ENCODE results near the gene ISLR. TPM values are rescaled to one million over a fixed set of nuclear protein-coding genes. Genes with fewer than 3 reads are reported as not detected.

The ISLR gene
- total RNA-seq, 1 experiment from 2014 or later, result not detected

- Histone ChIP-seq H3K4me2 (ENCODE audit: low read length) (peak overlapping the region; percentile 97), H3K4me1 (ENCODE audit: insufficient read depth, low read length) (peaks cover 4% of the 10 kb centered on the region; the same call in 1 of the 2 replicates), H3K79me2 (ENCODE audit: low read length) (no peaks in the 10 kb centered on the region), H3K4me3 (ENCODE audit: low read length) (peak overlapping the region; percentile 68), H2AFZ (ENCODE audit: low read length) (peak overlapping the region; percentile 71; the same call in 1 of the 2 replicates), H3K9ac (ENCODE audit: low read length) (no peak overlapping the region), H3F3A (ENCODE audit: low read length, unreplicated experiment) (no peaks in the 10 kb centered on the region), H3K27ac (ENCODE audit: low read length) (no peak overlapping the region), H3K9me3 (ENCODE audit: low read length) (no peaks in the 10 kb centered on the region), H3K27me3 (ENCODE audit: low read length) (peaks cover 57% of the 10 kb centered on the region), H3K9me2 (replicated peaks; ENCODE audit: low read length) (no peaks in the 10 kb centered on the region), H4K20me1 (ENCODE audit: low read length) (no peaks in the 10 kb centered on the region), H3K36me3 (ENCODE audit: low read depth, low read length) (no peaks in the 10 kb centered on the region)
- no TSS peak for BruUV-seq (replicated peaks)
- POLR2A ChIA-PET (ENCODE audit: unreplicated experiment), result no interaction called here
- TF ChIP-seq EZH2phosphoT487 (IDR thresholded peaks at IDR 0.05; ENCODE audit: borderline replicate concordance, low read length), result no peak; the same call in 1 of the 2 replicates
- intact Hi-C loops (cut with micrococcal nuclease), result loop anchor here (5.0 kb wide), 1 partner anchor 193 kb away; no protein-coding TSS in a partner anchor
- CTCF ChIA-PET, result interaction anchor here (0.5 to 1.7 kb wide), 9 partner anchors 9 to 193 kb away, joined by 3 to 18 read pairs (median 4); no protein-coding TSS in a partner anchor
- ATAC-seq (no peak), DNase-seq (no peak)
Observed at GRCh38 chr15:74128785-74129585, 44.5 kb upstream of the ISLR start.

GRCh38 chr15:74129586-74130154, 43.8 kb upstream of the ISLR start:
- DNase-seq, result no peak
- Histone ChIP-seq H3K4me2 (ENCODE audit: low read length) (no peak overlapping the region), H3K9me2 (replicated peaks; ENCODE audit: low read length) (no peaks in the 10 kb centered on the region), H3K9ac (ENCODE audit: low read length) (no peak overlapping the region), H3K79me2 (ENCODE audit: low read length) (no peaks in the 10 kb centered on the region), H3K4me1 (ENCODE audit: insufficient read depth, low read length) (peaks cover 4% of the 10 kb centered on the region; the same call in 1 of the 2 replicates), H3K4me3 (ENCODE audit: low read length) (no peak overlapping the region), H3F3A (ENCODE audit: low read length, unreplicated experiment) (no peaks in the 10 kb centered on the region), H4K20me1 (ENCODE audit: low read length) (no peaks in the 10 kb centered on the region), H2AFZ (ENCODE audit: low read length) (no peak overlapping the region), H3K27me3 (ENCODE audit: low read length) (peaks cover 50% of the 10 kb centered on the region), H3K27ac (ENCODE audit: low read length) (no peak overlapping the region), H3K9me3 (ENCODE audit: low read length) (no peaks in the 10 kb centered on the region), H3K36me3 (ENCODE audit: low read depth, low read length) (no peaks in the 10 kb centered on the region)
- POLR2A ChIA-PET (ENCODE audit: unreplicated experiment), result no interaction called here
- BruUV-seq (replicated peaks), result no TSS peak
- no peak for ATAC-seq
- CTCF ChIA-PET, result interaction anchor here (0.6 to 0.7 kb wide), 2 partner anchors 50 to 191 kb away, joined by 3 to 4 read pairs; no protein-coding TSS in a partner anchor
- intact Hi-C loops (cut with micrococcal nuclease), result loop anchor here (5.0 kb wide), 1 partner anchor 193 kb away; no protein-coding TSS in a partner anchor
- peak; percentile 81 for TF ChIP-seq EZH2 (IDR thresholded peaks at IDR 0.05; ENCODE audit: low read length, unreplicated experiment)
- no peak for TF ChIP-seq EZH2phosphoT487 (IDR thresholded peaks at IDR 0.05; ENCODE audit: borderline replicate concordance, low read length)

GRCh38 chr15:74130155-74130848, 43.2 kb upstream of the ISLR start, which contains the start of gene ISLR2:
TSS of gene ISLR2 (plus strand) at chr15:74130586. CDS start at chr15:74132755, 2,169 bp downstream.
- peak within 1 kb of the TSS; percentile 53; the same call in 1 of the 2 replicates for H2AFZ ChIP-seq (ENCODE audit: low read length)
- no peak for ATAC-seq

More at GRCh38 chr15:74130155-74130848, 43.2 kb upstream of the ISLR start, which contains the start of gene ISLR2:
- POLR2A ChIA-PET (ENCODE audit: unreplicated experiment), result no interaction called here
- Histone ChIP-seq H3K36me3 (ENCODE audit: low read depth, low read length) (no peaks in the 10 kb centered on the region), H3F3A (ENCODE audit: low read length, unreplicated experiment) (no peaks in the 10 kb centered on the region), H3K79me2 (ENCODE audit: low read length) (no peaks in the 10 kb centered on the region), H3K9ac (ENCODE audit: low read length) (no peak within 1 kb of the TSS), H3K9me3 (ENCODE audit: low read length) (no peaks in the 10 kb centered on the region), H3K27ac (ENCODE audit: low read length) (no peak within 1 kb of the TSS), H3K9me2 (replicated peaks; ENCODE audit: low read length) (no peaks in the 10 kb centered on the region), H3K4me3 (ENCODE audit: low read length) (peak within 1 kb of the TSS; percentile 24; the same call in 1 of the 2 replicates), H4K20me1 (ENCODE audit: low read length) (no peaks in the 10 kb centered on the region), H3K4me1 (ENCODE audit: insufficient read depth, low read length) (peaks cover 4% of the 10 kb centered on the region; the same call in 1 of the 2 replicates), H3K4me2 (ENCODE audit: low read length) (peak within 1 kb of the TSS; percentile 64), H3K27me3 (ENCODE audit: low read length) (peaks cover 44% of the 10 kb centered on the region)
- no peak for DNase-seq
- CTCF ChIA-PET, result interaction anchor here (0.6 to 0.7 kb wide), 2 partner anchors 190 to 1016 kb away, joined by 3 to 7 read pairs; no protein-coding TSS in a partner anchor
- no TSS peak for BruUV-seq (replicated peaks)
- intact Hi-C loops (cut with micrococcal nuclease), result no loop called here
- TF ChIP-seq EZH2 (IDR thresholded peaks at IDR 0.05; ENCODE audit: low read length, unreplicated experiment), result peak; percentile 76
- no peak for TF ChIP-seq CTCF (conservative IDR thresholded peaks at IDR 0.05; ENCODE audit: low read depth, low read length)
- 0 out of 2 replicates have a peak, but pooled peaks have one; percentile 64 for TF ChIP-seq EZH2phosphoT487 (IDR thresholded peaks at IDR 0.05; ENCODE audit: borderline replicate concordance, low read length)
